Activated T-cell treated with anti-CD3 and anti-CD28 coated beads for 48 hours (primary cell): ENCODE results near the gene COCH.

Experiments
- DNase-seq: peaks from one replicate; pipeline ENCODE4 v3.0.0-alpha.2; 2020; ENCODE audit warnings: low read depth

COCH gene

DNA sequence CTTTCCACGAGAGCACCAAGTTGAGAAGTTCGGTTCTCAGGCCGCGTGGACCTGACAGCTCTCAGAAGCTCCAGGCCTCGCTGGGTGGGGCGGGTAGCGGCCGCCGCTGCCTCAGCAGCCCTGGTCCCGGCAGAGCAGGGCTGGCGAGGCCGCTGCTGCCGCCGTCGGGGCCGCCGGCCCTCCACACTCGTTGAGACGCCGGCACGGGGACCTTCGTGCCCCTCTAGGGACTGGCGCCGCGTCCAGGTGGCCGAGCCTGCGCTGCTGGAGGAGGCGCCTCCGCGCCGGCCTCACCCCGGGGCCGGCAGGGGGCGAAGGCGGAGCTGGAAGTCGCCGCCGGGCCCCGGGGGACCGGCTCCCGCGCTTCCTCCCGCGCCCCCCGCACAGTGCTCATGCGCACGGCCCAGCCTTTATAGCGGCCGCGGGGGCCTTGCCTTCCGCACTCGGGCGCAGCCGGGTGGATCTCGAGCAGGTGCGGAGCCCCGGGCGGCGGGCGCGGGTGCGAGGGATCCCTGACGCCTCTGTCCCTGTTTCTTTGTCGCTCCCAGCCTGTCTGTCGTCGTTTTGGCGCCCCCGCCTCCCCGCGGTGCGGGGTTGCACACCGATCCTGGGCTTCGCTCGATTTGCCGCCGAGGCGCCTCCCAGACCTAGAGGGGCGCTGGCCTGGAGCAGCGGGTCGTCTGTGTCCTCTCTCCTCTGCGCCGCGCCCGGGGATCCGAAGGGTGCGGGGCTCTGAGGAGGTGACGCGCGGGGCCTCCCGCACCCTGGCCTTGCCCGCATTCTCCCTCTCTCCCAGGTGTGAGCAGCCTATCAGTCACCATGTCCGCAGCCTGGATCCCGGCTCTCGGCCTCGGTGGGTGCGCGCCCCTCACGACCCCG is at the start of gene COCH:
TSS of gene COCH (plus strand) at position 440 of the 879 bp plus-strand sequence. CDS start at position 820, 380 bp downstream.
- DNase-seq, result peak; percentile 31

- DNase-seq, result no peak
Measured at GRCh38 chr14:30826070-30826469, 48.3 kb upstream of the COCH start.

DNA sequence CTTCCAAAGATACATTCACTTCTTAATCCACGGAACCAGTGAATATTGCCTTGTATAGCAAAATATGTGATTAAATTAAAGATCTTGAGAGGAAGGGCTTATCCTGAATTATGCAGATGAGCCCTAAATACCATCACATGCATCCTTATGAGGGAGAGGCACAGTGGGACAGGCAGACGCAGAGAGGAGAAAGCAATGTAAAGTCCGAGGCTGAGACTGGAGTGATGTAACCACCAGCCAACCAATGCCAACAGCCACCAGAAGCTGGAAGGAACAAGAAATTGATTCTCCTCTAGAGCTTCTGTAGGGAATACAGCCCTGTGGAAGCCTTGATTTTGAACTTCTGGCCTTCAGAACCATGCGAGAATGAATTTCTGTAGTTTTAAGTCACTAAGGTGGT is 44.5 kb upstream of the COCH start:
- DNase-seq, result no peak

DNA sequence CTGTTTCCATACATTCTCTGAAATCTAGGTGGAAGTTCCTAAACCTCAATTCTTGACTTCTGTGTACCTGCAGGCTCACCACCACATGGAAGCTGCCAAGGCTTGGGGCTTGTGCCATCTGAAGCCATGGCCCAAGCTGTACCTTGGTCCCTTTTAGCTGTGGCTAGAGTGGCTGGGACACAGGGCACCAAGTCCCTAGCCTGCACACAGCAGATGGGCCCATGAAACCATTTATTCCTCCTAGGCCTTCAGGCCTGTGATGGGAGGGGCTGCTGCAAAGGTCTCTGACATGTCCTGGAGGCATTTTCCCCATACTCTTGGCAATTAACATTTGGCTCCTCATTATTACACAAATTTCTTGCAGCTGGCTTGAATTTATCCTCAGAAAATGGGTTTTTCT is 40.0 kb upstream of the COCH start:
- no peak for DNase-seq

GRCh38 chr14:30838351-30838750 is 36.0 kb upstream of the COCH start:
- DNase-seq, result no peak

DNA sequence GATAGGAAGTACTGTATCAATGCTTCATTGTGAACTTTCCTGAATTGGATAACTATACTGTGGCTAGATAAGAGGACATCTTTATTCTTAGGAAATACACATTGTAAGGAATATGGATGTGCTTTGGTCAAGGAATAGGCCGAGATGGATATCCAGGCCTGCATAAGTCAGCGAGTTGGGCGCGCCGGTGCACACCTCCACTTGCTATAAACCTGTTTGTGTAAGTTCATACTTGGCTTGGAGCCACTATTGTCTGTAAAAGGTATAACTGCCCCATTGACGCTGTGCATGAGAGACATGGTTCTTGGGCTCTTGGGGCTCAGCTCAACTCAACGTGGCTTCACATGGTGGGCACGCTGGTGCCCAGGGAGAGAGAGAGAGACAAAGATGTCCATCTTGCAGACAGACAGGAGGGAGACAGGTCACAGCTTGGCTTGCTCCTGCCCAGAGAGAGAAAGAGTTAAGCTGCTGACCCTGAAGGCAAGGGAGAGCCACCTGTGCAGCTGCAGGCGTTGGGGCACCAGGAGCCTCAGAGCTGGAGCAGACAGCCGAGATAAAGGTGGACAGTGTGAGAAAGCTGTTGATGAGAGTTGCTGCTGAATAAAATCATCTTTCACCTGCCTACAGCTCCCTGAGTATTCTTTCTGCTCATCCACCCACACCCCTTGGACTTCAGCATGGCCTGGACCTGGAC is 34.1 kb upstream of the COCH start:
- no peak for DNase-seq

GRCh38 chr14:30842431-30842830 is 31.9 kb upstream of the COCH start:
- no peak for DNase-seq

- DNase-seq, result no peak
Measured at GRCh38 chr14:30848449-30849240, 25.7 kb upstream of the COCH start.

DNA sequence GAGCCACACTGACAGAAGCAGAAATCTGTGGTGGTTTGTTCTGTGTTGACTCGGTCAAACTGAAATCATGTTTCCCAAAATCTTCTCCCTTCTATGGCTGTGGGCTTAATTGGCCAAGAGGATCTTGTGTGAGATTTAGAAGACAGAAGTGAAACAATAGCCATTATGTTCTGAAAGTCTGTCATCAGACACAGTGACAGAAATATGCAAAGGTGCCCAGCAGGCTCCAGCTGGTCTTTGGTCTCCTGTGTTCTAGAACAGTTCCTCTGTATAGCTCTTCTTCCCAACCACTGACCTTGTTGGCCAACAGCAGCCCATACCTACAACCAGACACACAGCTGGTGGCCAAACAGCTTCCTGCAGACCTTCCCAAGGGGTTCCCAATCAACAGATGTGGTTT is 25.0 kb upstream of the COCH start:
- DNase-seq, result no peak

GRCh38 chr14:30849983-30850382 is 24.4 kb upstream of the COCH start:
- DNase-seq, result no peak

GRCh38 chr14:30853946-30854345 is 20.4 kb upstream of the COCH start:
- DNase-seq, result no peak

GRCh38 chr14:30854492-30854891 is 19.9 kb upstream of the COCH start:
- no peak for DNase-seq

DNA sequence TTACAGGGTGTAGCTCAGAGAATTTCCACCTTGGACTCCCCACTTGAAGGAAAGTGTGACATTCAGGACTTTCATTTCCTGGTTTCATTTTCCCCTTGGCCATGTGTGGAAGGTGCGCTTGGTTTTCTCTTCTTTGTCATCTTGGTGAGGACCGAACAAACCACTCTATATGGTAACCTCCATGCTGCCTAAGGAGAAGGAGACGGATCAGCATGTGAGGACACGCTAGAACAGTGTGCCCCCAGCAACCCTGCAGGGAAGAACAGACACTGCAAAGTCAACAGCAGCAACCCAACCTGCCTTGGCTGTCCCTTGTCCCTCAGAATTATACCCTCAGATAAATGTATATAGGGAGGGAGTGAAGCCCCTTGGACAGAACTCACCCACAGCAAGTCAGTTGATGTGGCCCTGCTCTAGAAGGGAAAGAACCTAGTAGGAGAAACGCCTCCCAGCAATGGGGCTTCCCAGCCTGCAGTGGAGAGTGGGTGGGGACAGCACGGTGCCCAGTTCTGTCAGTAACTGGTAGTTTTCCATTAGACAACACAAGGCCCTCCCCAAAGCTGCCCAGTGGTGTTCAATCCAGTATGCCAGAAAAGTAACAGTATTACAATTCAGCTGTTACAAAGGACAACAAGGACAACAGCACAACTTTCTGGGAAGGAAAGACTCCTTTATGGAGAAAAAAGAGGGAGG is 18.9 kb upstream of the COCH start:
- peak; percentile 4 for DNase-seq

GRCh38 chr14:30861200-30861599 is 13.2 kb upstream of the COCH start:
- DNase-seq, result no peak

DNA sequence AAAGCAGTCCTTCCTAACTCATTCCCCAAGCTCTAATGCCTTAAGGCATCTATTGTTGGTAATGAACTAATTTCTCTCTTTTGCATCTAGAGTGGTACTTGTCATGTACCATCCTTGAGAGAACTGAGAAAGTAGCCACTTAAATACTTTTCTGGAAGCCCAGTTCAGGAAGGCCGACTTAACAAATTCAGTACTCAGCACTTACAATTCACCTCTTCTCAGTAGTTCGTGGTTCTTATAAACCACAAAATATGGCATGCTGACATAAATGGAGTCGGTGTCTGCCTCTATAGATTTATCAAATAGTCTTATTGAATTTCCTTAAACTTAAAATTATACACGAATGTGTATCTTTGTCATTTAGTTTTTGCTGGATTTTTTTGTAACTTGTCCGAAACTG is 9.4 kb upstream of the COCH start:
- DNase-seq, result no peak

DNA sequence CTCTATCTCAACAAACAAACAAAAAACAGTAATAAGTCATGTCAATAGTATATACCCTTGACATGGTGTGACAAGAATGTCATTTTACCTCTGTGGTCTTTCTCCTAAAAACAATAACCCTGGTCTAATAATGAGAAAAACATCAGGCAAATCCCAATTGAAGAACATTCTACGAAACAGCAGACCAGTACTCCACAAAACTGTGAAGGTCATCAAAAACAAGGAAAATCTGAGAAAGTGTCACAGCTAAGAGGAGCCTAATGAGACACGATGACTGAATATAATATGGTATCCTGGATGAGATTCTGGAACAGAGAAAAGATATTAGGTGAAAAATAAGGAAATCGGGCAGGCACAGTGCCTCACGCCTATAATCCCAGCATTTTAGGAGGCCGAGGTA is 5.6 kb upstream of the COCH start:
- no peak for DNase-seq

DNA sequence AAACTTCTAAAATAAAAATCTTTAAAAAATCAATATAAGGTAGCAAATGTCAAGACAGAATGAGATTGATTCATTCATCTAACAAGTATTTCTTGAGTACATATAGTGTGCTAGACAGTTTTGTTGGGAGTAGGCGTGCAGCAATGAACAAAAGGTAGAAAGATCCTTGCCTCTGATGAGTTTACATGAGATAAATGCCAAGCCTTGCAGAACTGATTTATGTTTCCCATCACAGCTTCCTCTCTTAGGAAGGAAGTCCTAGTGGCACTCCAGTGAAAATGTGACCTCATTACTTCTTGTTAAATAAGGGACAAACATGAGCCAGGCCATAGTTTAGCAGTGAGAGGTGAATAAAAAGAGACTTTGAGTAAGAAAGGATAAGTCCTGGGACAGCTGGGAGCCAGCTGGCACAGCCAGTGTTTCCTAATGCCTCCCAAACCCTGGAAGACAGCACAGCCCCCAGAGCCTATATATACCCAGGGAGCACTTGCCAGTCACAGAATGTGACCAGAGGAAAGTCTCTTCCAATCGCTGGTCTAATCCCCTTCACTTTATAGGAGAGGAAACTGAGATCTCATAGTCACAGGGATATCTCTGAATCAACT is 4.7 kb upstream of the COCH start:
- DNase-seq, result no peak

DNA sequence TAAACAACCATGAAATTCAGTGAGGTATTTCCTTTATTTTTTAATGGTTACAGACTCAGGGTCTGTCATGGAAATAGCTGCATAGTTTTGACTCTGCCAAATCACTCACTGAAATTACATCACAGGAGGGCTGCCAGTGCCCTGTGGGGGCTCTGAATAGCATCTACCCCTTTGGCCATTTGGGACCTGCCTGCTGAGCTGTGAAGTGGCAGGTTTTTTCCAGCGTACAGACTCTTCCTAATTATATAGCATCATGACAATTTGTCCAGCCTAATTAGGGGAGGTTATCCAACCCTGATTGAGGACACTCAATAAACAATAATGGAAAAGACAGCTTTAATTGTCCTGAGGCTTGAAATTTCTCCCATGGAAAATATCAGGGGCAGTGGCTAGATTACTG is 1.8 kb upstream of the COCH start:
- DNase-seq, result no peak

DNA sequence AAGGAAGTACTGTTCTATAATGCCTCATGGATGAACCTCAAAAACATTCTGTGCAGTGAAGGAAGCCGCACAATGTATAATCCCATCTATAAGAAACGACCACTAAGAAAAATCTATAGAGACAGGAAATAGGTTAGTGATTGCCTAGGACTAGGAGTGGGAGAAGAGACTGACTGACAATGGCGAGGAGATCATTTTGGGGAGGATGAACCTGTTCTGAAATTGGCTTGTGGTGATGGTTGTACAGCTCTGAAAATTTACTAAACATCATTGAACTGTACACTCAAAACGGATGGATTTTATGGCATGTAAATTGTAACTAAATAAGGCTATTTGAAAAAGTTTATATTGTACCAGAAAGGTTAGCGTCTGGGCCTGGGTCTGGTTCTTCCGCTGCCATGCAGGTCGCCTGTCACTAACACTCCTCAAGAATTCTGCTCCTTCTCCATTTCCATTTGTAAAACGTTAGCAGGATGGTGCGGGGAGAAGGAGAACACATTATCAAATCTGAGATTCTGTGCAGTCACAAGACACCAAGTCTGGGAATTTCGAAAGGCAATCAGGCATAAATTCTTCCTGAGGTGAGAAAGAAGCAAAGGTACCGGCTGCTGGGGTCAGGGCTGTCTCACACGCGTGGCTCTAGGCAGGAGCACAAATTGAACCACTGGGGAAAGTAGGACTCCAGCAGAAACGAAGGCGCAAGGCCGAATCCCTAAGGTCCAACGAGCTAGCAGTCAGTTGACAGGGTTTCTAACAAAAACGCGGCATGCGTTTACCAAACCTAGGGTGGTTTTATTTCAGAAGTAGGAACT is 845 bp upstream of the COCH start:
- no peak for DNase-seq

- DNase-seq, result peak; percentile 7
Measured at GRCh38 chr14:30874999-30875787, 834 bp downstream of the COCH start.
